ENCODE measurements around the gene HOTAIR.

- TF ChIP-seq CTCF (IDR thresholded peaks at IDR 0.05) (no peak), POLR2A (IDR thresholded peaks at IDR 0.05) (no peak)
Measured at GRCh38 chr12:53986686-53987483, 12.1 kb upstream of the HOTAIR start.
